GM12878 (cell line): ENCODE results near the gene DPP4. TPM values are rescaled to one million over a fixed set of nuclear protein-coding genes. Genes with fewer than 3 reads are reported as not detected.

Experiments
- BACH1 ChIP-seq: fragments of 450-650 bp; IDR thresholded peaks from 2 replicates; pipeline ENCODE4 v1.6.1; 2017; ENCODE audit warnings: mild to moderate bottlenecking, borderline replicate concordance
- CHD2 ChIP-seq: IDR thresholded peaks from 2 replicates; pipeline ENCODE4 v1.6.1; 2011; ENCODE audit warnings: low read depth, low read length, improper control_type of control experiment, borderline replicate concordance
- CTCF ChIP-seq, 3 experiments: IDR thresholded peaks in 2 of 3; conservative IDR thresholded peaks in 1 of 3; 2 replicates each; pipeline ENCODE4 v1.5.1; 2011; ENCODE audit warnings: low read depth in 3 of 3, low read length in 3 of 3, mild to moderate bottlenecking in 3 of 3, control low read depth in 2 of 3, moderate library complexity in 2 of 3, inconsistent platforms in 1 of 3, mixed read lengths in 1 of 3; ENCODE audit not compliant: control insufficient read depth in 2 of 3, insufficient read depth in 1 of 3; ENCODE audit errors: extremely low read depth in 1 of 3
- EED ChIP-seq: sonication (generic); IDR thresholded peaks from 2 replicates; pipeline ENCODE4 v1.6.1; 2016; ENCODE audit warnings: antibody characterized with exemption, low read depth
- FOXK2 ChIP-seq: fragments of 450-650 bp; IDR thresholded peaks from 2 replicates; pipeline ENCODE4 v1.6.1; 2017; ENCODE audit warnings: mild to moderate bottlenecking, moderate library complexity
- GATAD2B ChIP-seq: fragments of 450-650 bp; conservative IDR thresholded peaks from 2 replicates; pipeline ENCODE4 v1.6.1; 2017; ENCODE audit warnings: low read depth, mild to moderate bottlenecking, moderate library complexity
- KLF5 ChIP-seq: fragments of 450-650 bp; IDR thresholded peaks from 2 replicates; pipeline ENCODE4 v1.6.1; 2014; ENCODE audit warnings: mild to moderate bottlenecking; ENCODE audit not compliant: partially characterized antibody
- LARP7 ChIP-seq: fragments of 450-650 bp; IDR thresholded peaks from 2 replicates; pipeline ENCODE4 v1.6.1; 2017; ENCODE audit warnings: mild to moderate bottlenecking
- NFXL1 ChIP-seq: fragments of 450-650 bp; IDR thresholded peaks from 2 replicates; pipeline ENCODE4 v1.6.1; 2017; ENCODE audit warnings: antibody characterized with exemption, mild to moderate bottlenecking, borderline replicate concordance
- POLR2AphosphoS5 ChIP-seq: IDR thresholded peaks from 2 replicates; pipeline ENCODE4 v1.6.1; 2011; ENCODE audit warnings: mild to moderate bottlenecking, low read length, inconsistent platforms
- RAD21 ChIP-seq: IDR thresholded peaks from 2 replicates; pipeline ENCODE4 v1.6.1; 2011; ENCODE audit warnings: mild to moderate bottlenecking, low read depth, low read length, moderate library complexity; ENCODE audit not compliant: insufficient read depth
- RBBP5 ChIP-seq: fragments of 200-600 bp; sonication (generic); conservative IDR thresholded peaks from 2 replicates; pipeline ENCODE4 v1.6.1; 2016
- REST ChIP-seq: IDR thresholded peaks from 2 replicates; pipeline ENCODE4 v1.6.1; 2012; ENCODE audit warnings: mild to moderate bottlenecking, low read depth, low read length
- SMAD1 ChIP-seq: fragments of 450-650 bp; IDR thresholded peaks from 2 replicates; pipeline ENCODE4 v1.6.1; 2018; ENCODE audit warnings: mild to moderate bottlenecking, low read depth; ENCODE audit not compliant: partially characterized antibody
- SP1 ChIP-seq: IDR thresholded peaks from one replicate; pipeline ENCODE4 v1.6.1; 2011; ENCODE audit warnings: low read depth, low read length
- SPI1 ChIP-seq: IDR thresholded peaks from 2 replicates; pipeline ENCODE4 v1.6.1; 2011; ENCODE audit warnings: low read depth, mild to moderate bottlenecking, low read length, moderate library complexity, borderline replicate concordance; ENCODE audit not compliant: insufficient read depth
- SREBF2 ChIP-seq: IDR thresholded peaks from 2 replicates; pipeline ENCODE4 v1.6.1; 2012; ENCODE audit warnings: mild to moderate bottlenecking, low read length
- USF2 ChIP-seq: IDR thresholded peaks from 2 replicates; pipeline ENCODE4 v1.6.1; 2011; ENCODE audit warnings: low read depth, low read length, improper control_type of control experiment, borderline replicate concordance
- ZNF24 ChIP-seq: fragments of 450-650 bp; IDR thresholded peaks from 2 replicates; pipeline ENCODE4 v1.6.1; 2017; ENCODE audit warnings: antibody characterized with exemption, mild to moderate bottlenecking
- ZNF592 ChIP-seq: fragments of 450-650 bp; IDR thresholded peaks from 2 replicates; pipeline ENCODE4 v1.6.1; 2017; ENCODE audit warnings: mild to moderate bottlenecking, moderate library complexity
- polyA plus RNA-seq, 11 experiments: library from polyadenylated mRNA; depleted of rRNA in 4 of 11; unstranded in 6 of 11; stranded (reverse) in 5 of 11; fragments of >200 nt; fragmentation: Nextera tagmentation in 4 of 11; fragmentation: Illumina TruSeq in 1 of 11; extraction: Ambion mirVana in 4 of 11; extraction: Trizol in 1 of 11; gene quantifications; 1 replicate in 1 of 11; 2 replicates in 10 of 11; pipeline versions ENCODE4 v1.2.1 to v1.2.3, GENCODE V29; 2011 to 2016; ENCODE audit warnings: inconsistent platforms in 2 of 11, missing spikeins in 2 of 11, low read depth in 1 of 11
- total RNA-seq, 4 experiments: library from RNA; depleted of rRNA in 3 of 4; stranded (reverse); fragments of >200 nt in 3 of 4; fragmentation: Illumina TruSeq in 1 of 4; extraction: Trizol in 1 of 4; gene quantifications; 2 replicates each; pipeline versions ENCODE4 v1.2.1 to v1.2.3, GENCODE V29; 2013 to 2021

Gene DPP4
- total and polyA plus RNA-seq, 10 of the 15 experiments (the other 5 are each of a cell fraction or from before 2014, with no cell fraction given) = 4.1 to 11.4 (median 9.3) TPM

GRCh38 chr2:162073888-162074631 is at the start of gene DPP4 (continued):
- 0 out of 6 replicates have a peak, but pooled peaks of 1 of the 3 experiments have one; percentile 4 for TF ChIP-seq CTCF (IDR thresholded peaks at IDR 0.05 in 2 of 3, conservative IDR thresholded peaks at IDR 0.05 in 1 of 3; ENCODE audit: control insufficient read depth in 2 of 3, extremely low read depth in 1 of 3, insufficient read depth in 1 of 3, low read depth in 3 of 3, low read length in 3 of 3)
- no peak for TF ChIP-seq KLF5
- TF ChIP-seq SMAD1 = no peak
- peak; percentile 57 for TF ChIP-seq EED
- TF ChIP-seq LARP7 = peak; percentile 86; the same call in 1 of the 2 replicates
- TF ChIP-seq RAD21 = no peak
- peak; percentile 92; the same call in 1 of the 2 replicates for TF ChIP-seq NFXL1
- TF ChIP-seq GATAD2B = peak; percentile 95
- TF ChIP-seq FOXK2 = no peak
- no peak for TF ChIP-seq REST
- peak; percentile 76; the same call in 1 of the 2 replicates for TF ChIP-seq SPI1
- no peak for TF ChIP-seq SP1
- 0 out of 2 replicates have a peak, but pooled peaks have one; percentile 24 for TF ChIP-seq ZNF592
- TF ChIP-seq USF2 = no peak; the same call in 1 of the 2 replicates
- 0 out of 2 replicates have a peak, but pooled peaks have one; percentile 58 for TF ChIP-seq BACH1
- TF ChIP-seq SREBF2 = no peak
- no peak for TF ChIP-seq ZNF24
- TF ChIP-seq POLR2AphosphoS5 = 0 out of 2 replicates have a peak, but pooled peaks have one; percentile 33
- no peak for TF ChIP-seq CHD2
- no peak for TF ChIP-seq RBBP5
